Measurements from ENCODE around the gene TMEM107. TPM values are rescaled to one million over a fixed set of nuclear protein-coding genes. Genes with fewer than 3 reads are reported as not detected.

The TMEM107 gene
- total RNA-seq, 4 donors from 2014 or later, result 10.4 to 17.8 (median 13.6) TPM

DNA sequence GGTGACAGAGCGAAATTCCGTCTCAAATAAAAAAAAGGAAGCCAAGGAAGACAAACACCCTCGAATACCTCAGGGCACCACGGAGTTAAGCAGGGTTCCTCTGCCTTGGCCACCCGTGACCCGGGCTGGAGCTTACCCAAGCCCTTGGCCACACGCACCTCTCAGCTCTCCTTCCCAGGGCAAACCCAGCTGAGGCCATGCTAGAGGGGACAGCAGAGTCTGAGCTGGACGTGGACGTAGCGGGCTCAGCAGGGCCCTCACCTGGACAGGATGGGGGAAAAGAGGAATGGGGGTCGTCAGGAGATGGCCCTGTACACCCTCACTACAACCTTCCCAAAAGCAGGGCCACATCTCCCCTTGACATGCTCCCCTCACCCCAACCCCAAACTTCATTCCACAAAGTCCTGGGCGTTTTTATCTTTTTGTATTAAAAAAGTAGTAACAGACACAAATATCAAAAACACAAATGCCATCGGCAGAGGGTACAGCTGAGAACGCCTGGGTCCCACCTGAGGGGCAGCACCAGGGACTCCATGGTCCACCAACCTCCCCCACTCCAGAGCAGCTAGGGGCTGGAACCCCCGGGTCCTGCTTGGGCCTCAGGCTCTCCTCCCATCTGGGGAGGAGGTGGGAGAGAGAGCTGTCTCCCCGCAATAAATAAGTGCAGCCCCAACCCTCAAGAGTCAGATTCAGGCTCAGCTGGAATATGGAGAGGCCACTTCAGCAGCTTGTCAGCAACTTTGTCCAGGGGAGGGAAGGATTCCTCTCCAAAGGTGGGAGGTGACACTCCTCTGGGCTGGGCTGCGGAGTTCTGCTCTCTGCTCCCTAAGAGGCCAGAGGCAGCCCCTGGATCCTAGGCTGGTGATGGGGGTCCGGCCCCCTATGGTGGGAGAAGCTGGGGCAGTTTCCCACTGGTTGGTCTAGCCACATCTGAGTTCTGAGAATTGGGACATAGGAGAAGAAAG, 35.8 kb downstream of the TMEM107 start:
- Histone ChIP-seq H3K36me3 (peaks cover 60 to 62% (median 61%) of the 10 kb centered on the region in 4 donors), H3K9me3 (no peaks in the 10 kb centered on the region), H3K4me3 (no peak overlapping the region), H3K27me3 (no peaks in the 10 kb centered on the region), H3K4me1 (peaks cover 31 to 74% (median 71%) of the 10 kb centered on the region in 4 donors), H3K27ac (replicated peaks in 1 of 4) (peak overlapping the region; percentile 85 to 100 (median 97))
- no peak for DNase-seq (ENCODE audit: extremely low spot score)
- whole genome bisulfite sequencing, result 71% methylated on average over 17 of the region's 18 CpGs
- intact Hi-C loops (cut with DNase I), result no loop called here
- TF ChIP-seq POLR2AphosphoS5 (IDR thresholded peaks at IDR 0.05) (peak in 1 of 2 donors; percentile 15), EP300 (IDR thresholded peaks at IDR 0.05) (no peak)

GRCh38 chr17:8138672-8139371, 37.4 kb downstream of the TMEM107 start:
- peak; percentile 99 for DNase-seq (ENCODE audit: extremely low spot score)
- Histone ChIP-seq H3K9me3 (no peaks in the 10 kb centered on the region), H3K27ac (replicated peaks in 1 of 4) (peak overlapping the region; percentile 85 to 100 (median 97)), H3K4me1 (peaks cover 31 to 61% (median 61%) of the 10 kb centered on the region in 4 donors), H3K4me3 (peak overlapping the region; percentile 2 to 31 (median 20)), H3K27me3 (no peaks in the 10 kb centered on the region), H3K36me3 (peaks cover 45 to 47% (median 46%) of the 10 kb centered on the region in 4 donors)
- intact Hi-C loops (cut with DNase I), result loop anchor here (1.0 kb wide), 1 partner anchor 19 kb away; no protein-coding TSS in a partner anchor
- under 1% methylated on average over 45 of the region's 46 CpGs for WGBS
- TF ChIP-seq POLR2A (IDR thresholded peaks at IDR 0.05; ENCODE audit: low read depth) (peak; percentile 35), POLR2AphosphoS5 (IDR thresholded peaks at IDR 0.05) (peak in 1 of 2 donors; percentile 92), CTCF (IDR thresholded peaks at IDR 0.05) (peak; percentile 79 to 94 (median 83)), EP300 (IDR thresholded peaks at IDR 0.05) (no peak)

DNA sequence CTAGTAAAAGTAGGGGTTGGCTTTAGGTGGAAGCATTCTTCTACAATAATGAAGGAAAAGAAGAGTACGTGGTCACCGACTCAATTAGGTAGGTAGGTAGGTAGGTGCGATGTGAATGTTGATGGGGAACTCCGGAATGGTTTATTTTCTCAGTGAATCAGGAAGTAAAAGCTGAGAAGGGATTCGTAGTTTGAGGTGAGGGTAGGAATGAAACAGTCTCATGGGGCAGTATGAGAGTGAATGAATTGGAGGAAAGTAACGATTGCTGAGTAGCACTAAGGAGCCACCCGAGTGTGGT, 37.9 kb downstream of the TMEM107 start:
- no peak for DNase-seq (ENCODE audit: extremely low spot score)
- no peaks in the 10 kb centered on the region for H3K9me3 ChIP-seq
- intact Hi-C loops (cut with DNase I), result loop anchor here (1.0 kb wide), 1 partner anchor 20 kb away; no protein-coding TSS in a partner anchor
- H3K27ac ChIP-seq (replicated peaks in 1 of 4), result peak overlapping the region; percentile 85 to 100 (median 97)
- H3K4me1 ChIP-seq, result peaks cover 31 to 58% (median 56%) of the 10 kb centered on the region in 4 donors
- H3K36me3 ChIP-seq, result peaks cover 40 to 42% (median 41%) of the 10 kb centered on the region in 4 donors
- H3K4me3 ChIP-seq, result peak overlapping the region; percentile 2 to 31 (median 20)
- TF ChIP-seq POLR2AphosphoS5 (IDR thresholded peaks at IDR 0.05) (no peak), CTCF (IDR thresholded peaks at IDR 0.05) (no peak), POLR2A (IDR thresholded peaks at IDR 0.05; ENCODE audit: low read depth) (no peak), EP300 (IDR thresholded peaks at IDR 0.05) (no peak)
- no peaks in the 10 kb centered on the region for H3K27me3 ChIP-seq
- 3% methylated on average over 7 of the region's 7 CpGs for WGBS

- intact Hi-C loops (cut with DNase I), result loop anchor here (1.0 kb wide), 1 partner anchor 20 kb away; no protein-coding TSS in a partner anchor
- 32% methylated on average over 21 of the region's 21 CpGs for WGBS
- Histone ChIP-seq H3K27me3 (no peaks in the 10 kb centered on the region), H3K27ac (replicated peaks in 1 of 4) (peak overlapping the region; percentile 85 to 100 (median 97)), H3K4me3 (peak overlapping the region; percentile 2 to 31 (median 20)), H3K4me1 (peaks cover 31 to 52% (median 51%) of the 10 kb centered on the region in 4 donors), H3K36me3 (peaks cover 35 to 36% (median 35%) of the 10 kb centered on the region in 4 donors), H3K9me3 (no peaks in the 10 kb centered on the region)
- no peak for DNase-seq (ENCODE audit: extremely low spot score)
- TF ChIP-seq POLR2A (IDR thresholded peaks at IDR 0.05; ENCODE audit: low read depth), result no peak
- no peak for TF ChIP-seq CTCF (IDR thresholded peaks at IDR 0.05)
- no peak for TF ChIP-seq POLR2AphosphoS5 (IDR thresholded peaks at IDR 0.05)
- TF ChIP-seq EP300 (IDR thresholded peaks at IDR 0.05), result no peak
Measured at GRCh38 chr17:8137645-8138373, 38.4 kb downstream of the TMEM107 start.

All from esophagus muscularis mucosa (tissue), 4 donors.